ENCODE results near the gene PTPRN2.

PTPRN2 gene

DNA sequence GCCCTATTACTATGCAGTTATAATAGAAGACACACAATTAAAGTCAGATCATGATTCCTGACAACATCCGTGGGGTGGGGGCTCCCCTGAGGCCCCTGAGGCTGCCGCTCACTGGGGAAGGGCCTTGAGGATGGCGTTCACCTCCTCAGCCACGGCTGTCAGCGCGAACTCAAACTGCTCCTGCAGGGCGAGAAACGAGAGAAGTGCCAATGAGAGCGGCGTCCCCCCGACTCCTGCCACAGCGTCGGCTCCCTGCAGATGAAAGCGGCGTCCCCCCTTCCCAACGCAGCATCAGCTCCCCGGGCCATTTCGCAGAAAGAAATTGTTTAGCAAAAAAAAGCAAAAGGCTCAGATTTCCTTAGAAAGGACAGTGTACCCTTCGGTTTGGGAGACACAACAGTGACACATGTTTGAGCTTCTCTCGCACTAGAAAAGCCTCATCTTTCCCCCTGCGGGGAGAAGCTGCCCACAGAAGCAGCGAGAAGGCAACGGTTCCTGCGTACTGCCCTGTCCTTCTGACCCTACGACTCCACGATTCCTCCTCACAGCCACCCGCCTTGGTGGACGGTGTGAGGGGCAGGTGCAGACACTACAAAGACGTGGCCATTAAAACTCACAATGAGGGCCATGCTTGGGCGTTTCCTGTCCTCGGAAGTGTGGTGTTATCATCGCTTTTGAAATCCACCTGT, 1046.9 kb downstream of the PTPRN2 start:
- DNase-seq (ENCODE audit: low spot score) = no peak
- TF ChIP-seq, protein P1, sequence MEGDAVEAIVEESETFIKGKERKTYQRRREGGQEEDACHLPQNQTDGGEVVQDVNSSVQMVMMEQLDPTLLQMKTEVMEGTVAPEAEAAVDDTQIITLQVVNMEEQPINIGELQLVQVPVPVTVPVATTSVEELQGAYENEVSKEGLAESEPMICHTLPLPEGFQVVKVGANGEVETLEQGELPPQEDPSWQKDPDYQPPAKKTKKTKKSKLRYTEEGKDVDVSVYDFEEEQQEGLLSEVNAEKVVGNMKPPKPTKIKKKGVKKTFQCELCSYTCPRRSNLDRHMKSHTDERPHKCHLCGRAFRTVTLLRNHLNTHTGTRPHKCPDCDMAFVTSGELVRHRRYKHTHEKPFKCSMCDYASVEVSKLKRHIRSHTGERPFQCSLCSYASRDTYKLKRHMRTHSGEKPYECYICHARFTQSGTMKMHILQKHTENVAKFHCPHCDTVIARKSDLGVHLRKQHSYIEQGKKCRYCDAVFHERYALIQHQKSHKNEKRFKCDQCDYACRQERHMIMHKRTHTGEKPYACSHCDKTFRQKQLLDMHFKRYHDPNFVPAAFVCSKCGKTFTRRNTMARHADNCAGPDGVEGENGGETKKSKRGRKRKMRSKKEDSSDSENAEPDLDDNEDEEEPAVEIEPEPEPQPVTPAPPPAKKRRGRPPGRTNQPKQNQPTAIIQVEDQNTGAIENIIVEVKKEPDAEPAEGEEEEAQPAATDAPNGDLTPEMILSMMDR (IDR thresholded peaks at IDR 0.05) = no peak
- Histone ChIP-seq H3K4me3 (no peak overlapping the region), H3K27ac (no peak overlapping the region)

DNA sequence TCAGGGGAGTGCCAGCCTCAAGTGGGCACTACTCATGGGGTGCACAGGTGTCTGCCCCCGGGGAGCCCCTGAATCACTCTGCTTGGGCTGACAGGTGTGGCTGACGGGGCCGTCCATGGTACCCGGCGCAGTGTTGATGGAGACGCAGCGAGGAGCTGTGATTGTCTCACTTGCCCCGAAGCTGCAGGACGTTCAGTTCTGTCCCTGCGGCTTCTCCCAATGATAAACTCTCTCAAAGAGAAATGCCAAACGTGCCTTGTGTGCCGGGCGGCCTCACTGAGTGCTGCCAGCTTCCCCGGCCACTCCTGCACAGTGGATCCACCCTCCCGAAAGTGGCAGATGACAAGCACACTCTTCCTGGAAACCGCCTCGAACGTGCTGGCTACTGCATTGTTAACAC, 1047.6 kb downstream of the PTPRN2 start:
- TF ChIP-seq, protein P1 (IDR thresholded peaks at IDR 0.05) = no peak
- no peak overlapping the region for H3K4me3 ChIP-seq
- H3K27ac ChIP-seq = no peak overlapping the region
- DNase-seq (ENCODE audit: low spot score) = no peak

DNA sequence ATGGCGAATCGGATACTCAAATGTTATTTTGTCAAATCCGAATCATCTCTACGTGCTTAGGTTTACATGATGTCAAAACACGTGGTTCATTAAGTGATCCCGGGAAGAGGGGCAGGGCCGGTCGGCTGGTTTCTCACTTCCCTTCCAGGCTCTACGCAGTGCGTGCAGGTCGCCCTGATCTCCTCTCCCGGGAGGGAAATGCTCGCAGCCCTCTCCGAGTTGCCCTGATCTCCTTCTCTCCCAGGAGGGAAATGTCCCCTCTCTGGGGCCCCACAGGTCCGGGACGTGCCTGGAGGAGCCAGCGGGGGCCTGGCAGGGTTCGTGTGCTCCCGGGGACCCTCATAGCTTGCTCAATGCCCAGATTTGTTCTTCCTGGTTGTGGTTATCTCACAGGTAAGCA, 1048.1 kb downstream of the PTPRN2 start:
- TF ChIP-seq, protein P1 (IDR thresholded peaks at IDR 0.05) = no peak
- no peak overlapping the region for H3K27ac ChIP-seq
- DNase-seq (ENCODE audit: low spot score) = no peak
- no peak overlapping the region for H3K4me3 ChIP-seq

DNA sequence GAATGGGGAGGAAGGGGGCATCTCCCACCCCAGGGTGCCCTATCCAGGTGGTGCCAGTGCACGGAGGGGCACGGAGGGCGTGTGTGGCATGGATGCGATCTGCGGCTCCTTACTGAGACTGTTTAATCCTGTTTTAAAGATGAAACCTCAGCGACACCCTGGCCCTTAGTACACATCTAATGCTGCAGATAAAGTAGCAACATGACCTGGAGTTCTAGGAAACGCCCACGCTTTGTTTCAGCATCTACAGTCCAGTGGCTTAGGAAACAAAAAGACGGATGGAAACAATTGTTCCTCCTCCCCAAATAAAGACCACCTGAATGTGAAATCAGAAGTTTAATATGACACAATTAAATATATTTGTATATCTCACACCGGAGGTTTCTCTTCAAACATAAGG, 1048.9 kb downstream of the PTPRN2 start:
- DNase-seq (ENCODE audit: low spot score) = no peak
- TF ChIP-seq, protein P1 (IDR thresholded peaks at IDR 0.05) = no peak
- Histone ChIP-seq H3K4me3 (no peak overlapping the region), H3K27ac (no peak overlapping the region)

DNA sequence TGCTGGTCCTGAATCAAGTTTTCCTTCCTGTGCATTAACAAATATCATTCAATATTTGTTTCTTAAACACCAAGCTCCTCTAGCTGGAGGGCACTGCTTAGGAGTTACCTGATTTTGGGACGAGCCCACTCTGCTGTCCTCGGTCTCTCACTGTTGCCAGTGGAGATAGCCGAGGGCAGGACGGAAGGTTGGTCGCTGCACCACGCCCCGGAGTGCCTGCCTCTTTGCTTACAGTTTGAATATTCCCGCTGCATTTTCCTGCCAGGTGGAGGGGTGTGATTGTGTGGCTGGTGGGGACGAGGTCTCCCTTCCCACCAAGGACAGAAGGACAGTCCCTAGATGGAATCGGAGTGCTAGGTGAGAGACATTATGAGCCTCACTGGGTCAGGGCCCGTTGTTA, 1049.3 kb downstream of the PTPRN2 start:
- Histone ChIP-seq H3K4me3 (no peak overlapping the region), H3K27ac (no peak overlapping the region)
- TF ChIP-seq, protein P1 (IDR thresholded peaks at IDR 0.05) = no peak
- no peak for DNase-seq (ENCODE audit: low spot score)

DNA sequence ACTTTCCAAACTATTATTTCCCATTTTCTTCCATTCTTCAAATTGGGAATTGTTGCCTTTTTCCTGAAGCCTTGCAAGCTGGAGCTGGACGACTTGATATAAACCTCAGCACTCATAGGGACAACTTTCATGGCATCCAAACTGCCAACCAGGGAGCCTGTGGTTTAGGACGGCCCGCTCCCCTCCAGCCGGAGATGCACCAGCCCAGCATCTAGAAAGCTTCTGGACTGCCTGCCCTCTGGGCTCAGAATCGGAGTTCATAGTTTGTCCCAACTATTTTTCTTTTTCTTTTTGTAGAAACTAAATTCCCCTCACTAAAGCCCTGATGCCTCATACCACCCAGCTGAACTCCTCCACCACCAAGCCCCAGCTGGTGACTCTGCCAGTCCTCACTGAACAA, 1050.6 kb downstream of the PTPRN2 start:
- Histone ChIP-seq H3K27ac (no peak overlapping the region), H3K4me3 (no peak overlapping the region)
- no peak for DNase-seq (ENCODE audit: low spot score)
- TF ChIP-seq, protein P1 (IDR thresholded peaks at IDR 0.05) = no peak

DNA sequence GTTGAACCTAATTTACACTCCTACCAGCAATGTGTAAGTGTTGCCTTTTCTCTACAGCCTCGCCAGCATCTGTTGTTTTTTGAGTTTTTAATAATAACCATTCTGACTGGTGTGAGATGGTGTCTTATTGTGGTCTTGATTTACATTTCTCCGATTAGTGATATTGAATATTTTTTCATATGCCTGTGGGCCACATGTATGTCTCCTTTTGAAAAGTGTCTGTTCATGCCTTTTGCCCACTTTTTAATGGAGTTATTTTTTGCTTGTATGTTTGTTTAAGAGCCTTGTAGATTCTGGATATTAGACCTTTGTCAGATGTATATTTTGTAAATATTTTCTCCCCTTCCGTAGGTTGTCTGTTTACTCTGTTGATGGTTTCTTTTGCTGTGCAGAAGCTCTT, 1055.6 kb downstream of the PTPRN2 start:
- DNase-seq (ENCODE audit: low spot score) = no peak
- no peak overlapping the region for H3K27ac ChIP-seq
- TF ChIP-seq, protein P1 (IDR thresholded peaks at IDR 0.05) = no peak
- H3K4me3 ChIP-seq = no peak overlapping the region
